ENCODE results near the gene REEP1.

DNA sequence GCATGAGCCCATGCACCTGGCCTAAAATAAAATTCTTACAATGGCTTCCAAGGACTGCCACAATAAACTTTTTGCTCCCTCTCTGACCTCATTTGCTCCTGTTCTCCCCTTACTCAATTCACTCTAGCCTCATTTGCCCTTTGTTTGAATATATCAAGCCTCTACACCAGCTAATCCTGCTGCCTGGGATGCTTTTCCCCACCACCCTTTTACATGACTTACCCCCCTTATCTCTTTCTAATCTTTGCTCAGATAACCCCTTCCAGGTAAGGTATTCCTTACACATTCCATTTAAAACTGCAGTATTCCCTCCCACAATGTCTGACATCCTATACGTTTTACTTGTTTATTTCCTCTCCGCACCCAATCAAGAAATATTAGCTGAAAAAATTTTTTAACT lies 164.8 kb downstream of the REEP1 start:
- TF ChIP-seq, protein P1, sequence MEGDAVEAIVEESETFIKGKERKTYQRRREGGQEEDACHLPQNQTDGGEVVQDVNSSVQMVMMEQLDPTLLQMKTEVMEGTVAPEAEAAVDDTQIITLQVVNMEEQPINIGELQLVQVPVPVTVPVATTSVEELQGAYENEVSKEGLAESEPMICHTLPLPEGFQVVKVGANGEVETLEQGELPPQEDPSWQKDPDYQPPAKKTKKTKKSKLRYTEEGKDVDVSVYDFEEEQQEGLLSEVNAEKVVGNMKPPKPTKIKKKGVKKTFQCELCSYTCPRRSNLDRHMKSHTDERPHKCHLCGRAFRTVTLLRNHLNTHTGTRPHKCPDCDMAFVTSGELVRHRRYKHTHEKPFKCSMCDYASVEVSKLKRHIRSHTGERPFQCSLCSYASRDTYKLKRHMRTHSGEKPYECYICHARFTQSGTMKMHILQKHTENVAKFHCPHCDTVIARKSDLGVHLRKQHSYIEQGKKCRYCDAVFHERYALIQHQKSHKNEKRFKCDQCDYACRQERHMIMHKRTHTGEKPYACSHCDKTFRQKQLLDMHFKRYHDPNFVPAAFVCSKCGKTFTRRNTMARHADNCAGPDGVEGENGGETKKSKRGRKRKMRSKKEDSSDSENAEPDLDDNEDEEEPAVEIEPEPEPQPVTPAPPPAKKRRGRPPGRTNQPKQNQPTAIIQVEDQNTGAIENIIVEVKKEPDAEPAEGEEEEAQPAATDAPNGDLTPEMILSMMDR (IDR thresholded peaks at IDR 0.05 in 8 of 11, conservative IDR thresholded peaks at IDR 0.05 in 3 of 11), result no peak
- TF ChIP-seq POLR2A (IDR thresholded peaks at IDR 0.05), result no peak
